Transverse colon (tissue), 4 donors: Measurements from ENCODE around the gene MRPL52. TPM values are rescaled to one million over a fixed set of nuclear protein-coding genes. Genes with fewer than 3 reads are reported as not detected.

ENCODE experiments used
- DNase-seq: peaks from one replicate; pipeline ENCODE4 v3.0.0-alpha.2; 2019
- H3K27ac ChIP-seq, 4 donors: fragments of 200-600 bp; sonication (generic); 2 replicates each; pipeline ENCODE4 v1.5.1; 2016 to 2018; ENCODE audit warnings: inconsistent platforms in 4 of 4
- H3K27me3 ChIP-seq: fragments of 200-600 bp; sonication (generic); 2 replicates; pipeline ENCODE4 v1.5.1; 2017; ENCODE audit warnings: inconsistent platforms
- H3K36me3 ChIP-seq, 4 donors: fragments of 200-600 bp; sonication (generic); 2 replicates each; pipeline ENCODE4 v1.5.1; 2017 to 2019; ENCODE audit warnings: inconsistent platforms in 4 of 4
- H3K4me1 ChIP-seq, 4 donors: fragments of 200-600 bp; sonication (generic); 2 replicates each; pipeline ENCODE4 v1.5.1; 2017 to 2020; ENCODE audit warnings: inconsistent platforms in 4 of 4
- H3K4me3 ChIP-seq, 4 donors: fragments of 200-600 bp; sonication (generic); 1 replicate in 1 of 4; 2 replicates in 3 of 4; pipeline versions ENCODE4 v1.5.1 to v1.6.1; 2017 to 2019; ENCODE audit warnings: inconsistent platforms in 4 of 4
- H3K9me3 ChIP-seq, 2 donors: fragments of 200-600 bp; sonication (generic); 2 replicates each; pipeline ENCODE4 v1.5.1; 2017 to 2019; ENCODE audit warnings: inconsistent platforms in 2 of 2
- POLR2A ChIP-seq: fragments of 450-650 bp; IDR thresholded peaks from one replicate; pipeline ENCODE4 v1.6.1; 2016; ENCODE audit warnings: antibody characterized with exemption, mild to moderate bottlenecking, moderate library complexity
- POLR2AphosphoS5 ChIP-seq, 3 donors: sonication (generic); formaldehyde crosslinking; IDR thresholded peaks; one replicate each; pipeline ENCODE4 v1.6.1; 2016; ENCODE audit warnings: antibody characterized with exemption in 3 of 3
- WGBS, 2 donors: methylation state at CpG; one replicate each; pipeline ENCODE4 v1.1.5; 2018; ENCODE audit warnings: low coverage in 1 of 2; 5-methylcytosine and 5-hydroxymethylcytosine counted together
- in situ Hi-C, 4 donors: fragments of 200-750 bp; cut with MboI; loops; one replicate each; pipeline versions ENCODE4 v1.15.0 to v1.15.1; 2017; ENCODE audit warnings: low sequenced_read_pairs in 3 of 4, low pct_ligation_motif_present in 1 of 4, low pct_unique_long_range_greater_than_20kb in 1 of 4
- intact Hi-C: fragments of 100-400 bp; cut with DNase I; formaldehyde crosslinking; loops from one replicate; pipeline ENCODE4 v1.15.1; 2023; ENCODE audit warnings: low total_unique reads
- small RNA-seq, 4 donors: library from RNA; depleted of rRNA; stranded (forward); fragments of <200 nt; gene quantifications; one replicate each; pipeline ENCODE3, GENCODE V24; 2016
- total RNA-seq, 4 donors: library from RNA; depleted of rRNA; stranded (reverse); fragments of >200 nt; gene quantifications; one replicate each; pipeline ENCODE4 v1.1.0, GENCODE V29; 2016
- TF ChIP-seq, protein P1 (sequence below), 5 experiments: fragments of 200-600 bp in 3 of 5; fragments of 450-650 bp in 2 of 5; sonication (generic) in 3 of 5; IDR thresholded peaks; 1 replicate in 2 of 5; 2 replicates in 3 of 5; pipeline ENCODE4 v1.5.1; 2016 to 2017; ENCODE audit warnings: antibody characterized with exemption in 5 of 5, inconsistent platforms in 3 of 5, mild to moderate bottlenecking in 2 of 5, moderate library complexity in 1 of 5

The MRPL52 gene
- total RNA-seq, 4 donors from 2014 or later: 7.5 to 44.3 (median 23.8) TPM; not detected in 1

DNA sequence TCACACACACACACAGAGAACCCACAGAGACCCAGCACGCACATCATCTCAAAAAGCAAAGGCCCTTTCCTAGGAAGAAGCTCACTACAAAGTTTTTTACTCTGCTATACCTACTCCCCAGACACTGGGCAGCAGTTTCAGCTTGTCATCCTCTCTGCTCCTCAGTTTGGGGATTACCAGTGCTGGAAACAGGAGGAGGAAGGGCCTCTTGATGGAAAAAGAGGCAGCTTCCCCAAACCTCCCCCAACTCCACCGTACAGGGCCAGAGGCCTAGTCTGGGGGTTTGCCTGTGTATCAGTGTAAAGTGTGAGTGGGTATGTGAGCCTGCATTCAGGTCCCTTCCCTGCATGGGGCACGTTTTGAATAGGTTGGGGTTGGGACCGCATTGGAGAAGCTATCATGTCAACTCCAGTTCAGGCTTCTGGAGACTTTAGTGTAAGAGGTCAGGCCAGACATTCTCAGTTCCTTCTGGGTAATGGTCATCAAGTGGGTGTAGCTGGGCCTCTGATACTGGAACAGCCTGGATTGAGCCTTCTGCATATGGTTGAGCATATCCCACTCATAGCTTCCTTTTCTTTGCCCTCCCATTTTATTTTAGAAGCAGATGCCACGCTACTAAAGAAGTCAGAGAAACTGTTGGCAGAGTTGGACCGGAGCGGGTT lies 54.5 kb downstream of the MRPL52 start:
- Histone ChIP-seq H3K27ac (no peak overlapping the region), H3K4me1 (peaks cover 13 to 44% (median 15%) of the 10 kb centered on the region in 4 donors), H3K9me3 (no peaks in the 10 kb centered on the region), H3K36me3 (no peaks in the 10 kb centered on the region), H3K4me3 (no peak overlapping the region), H3K27me3 (no peaks in the 10 kb centered on the region)
- TF ChIP-seq, protein P1, sequence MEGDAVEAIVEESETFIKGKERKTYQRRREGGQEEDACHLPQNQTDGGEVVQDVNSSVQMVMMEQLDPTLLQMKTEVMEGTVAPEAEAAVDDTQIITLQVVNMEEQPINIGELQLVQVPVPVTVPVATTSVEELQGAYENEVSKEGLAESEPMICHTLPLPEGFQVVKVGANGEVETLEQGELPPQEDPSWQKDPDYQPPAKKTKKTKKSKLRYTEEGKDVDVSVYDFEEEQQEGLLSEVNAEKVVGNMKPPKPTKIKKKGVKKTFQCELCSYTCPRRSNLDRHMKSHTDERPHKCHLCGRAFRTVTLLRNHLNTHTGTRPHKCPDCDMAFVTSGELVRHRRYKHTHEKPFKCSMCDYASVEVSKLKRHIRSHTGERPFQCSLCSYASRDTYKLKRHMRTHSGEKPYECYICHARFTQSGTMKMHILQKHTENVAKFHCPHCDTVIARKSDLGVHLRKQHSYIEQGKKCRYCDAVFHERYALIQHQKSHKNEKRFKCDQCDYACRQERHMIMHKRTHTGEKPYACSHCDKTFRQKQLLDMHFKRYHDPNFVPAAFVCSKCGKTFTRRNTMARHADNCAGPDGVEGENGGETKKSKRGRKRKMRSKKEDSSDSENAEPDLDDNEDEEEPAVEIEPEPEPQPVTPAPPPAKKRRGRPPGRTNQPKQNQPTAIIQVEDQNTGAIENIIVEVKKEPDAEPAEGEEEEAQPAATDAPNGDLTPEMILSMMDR (IDR thresholded peaks at IDR 0.05): no peak
- TF ChIP-seq POLR2A (no peak), POLR2AphosphoS5 (IDR thresholded peaks at IDR 0.05) (no peak)
- intact Hi-C loops: no loop called here
- no peak for DNase-seq
- 83 to 91% methylated on average over 1 to 7 of the region's 7 CpGs for WGBS, 2 donors
- in situ Hi-C loops: no loop called here

Small RNA genes lying within 50 kb of the gene (small RNA-seq; reads per million reads assigned to genes)
- 0 reads per million in 4 donors for gene RF00019

Other genes with a start within 250 kb of the MRPL52 start
- gene DAD1, start 240.7 kb upstream of the MRPL52 start, total RNA-seq: 100 to 1,000 TPM in 3 of 4 donors, 10 to 100 TPM in 1; 31.4 to 154 (median 141) TPM
- 10 to 100 TPM; 17.5 to 41.1 (median 23.1) TPM for gene ABHD4, start 231.6 kb upstream of the MRPL52 start, total RNA-seq
- not detected for gene OR6J1, start 185.5 kb upstream of the MRPL52 start, total RNA-seq
- gene OXA1L, start 63.2 kb upstream of the MRPL52 start, total RNA-seq: 100 to 1,000 TPM in 3 of 4 donors, 10 to 100 TPM in 1; 65.9 to 132 (median 106) TPM
- gene SLC7A7, start 14.5 kb upstream of the MRPL52 start, total RNA-seq: 10 to 100 TPM in 3 of 4 donors, under 1 TPM in 1; 1.00 to 67.0 (median 33.6) TPM
- gene MMP14, start 6.7 kb downstream of the MRPL52 start, total RNA-seq: 10 to 100 TPM; 59.5 to 91.6 (median 73.1) TPM
- gene LRP10, start 41.9 kb downstream of the MRPL52 start, total RNA-seq: 100 to 1,000 TPM in 3 of 4 donors, 10 to 100 TPM in 1; 88.8 to 232 (median 180) TPM
- 1 to 10 TPM in 2 of 4 donors, under 1 TPM in 1, not detected in 1; 0.27 to 5.2 (median 2.1) TPM for gene REM2, start 53.3 kb downstream of the MRPL52 start, total RNA-seq
- gene RBM23, start 89.3 kb downstream of the MRPL52 start, total RNA-seq: 100 to 1,000 TPM in 3 of 4 donors, 10 to 100 TPM in 1; 96.4 to 186 (median 114) TPM
- gene PRMT5, start 99.5 kb downstream of the MRPL52 start, total RNA-seq: 10 to 100 TPM; 32.2 to 92.3 (median 43.4) TPM
- 10 to 100 TPM; 66.2 to 98.9 (median 85.1) TPM for gene HAUS4, start 127.2 kb downstream of the MRPL52 start, total RNA-seq
- 1 to 10 TPM in 3 of 4 donors, not detected in 1; 1.8 to 5.2 (median 3.7) TPM for gene AJUBA, start 152.7 kb downstream of the MRPL52 start, total RNA-seq
- gene C14orf93, start 180.3 kb downstream of the MRPL52 start, total RNA-seq: 10 to 100 TPM; 17.1 to 41.2 (median 23.9) TPM
- 10 to 100 TPM in 3 of 4 donors, 1 to 10 TPM in 1; 8.6 to 85.1 (median 42.5) TPM for gene PSMB5, start 205.0 kb downstream of the MRPL52 start, total RNA-seq
- gene PSMB11, start 212.3 kb downstream of the MRPL52 start, total RNA-seq: not detected
- gene CDH24, start 227.6 kb downstream of the MRPL52 start, total RNA-seq: 1 to 10 TPM; 1.2 to 6.0 (median 4.2) TPM